Renal cortex interstitium (tissue), 15 donors: ENCODE data around the gene C10orf62. TPM values are rescaled to one million over a fixed set of nuclear protein-coding genes. Genes with fewer than 3 reads are reported as not detected.
"Not testable (repeated sequence)": the region's sequence is repeated elsewhere in the genome, so short reads cannot be mapped to it uniquely, and the experiment has no call there.

Experiments used
- DNase-seq, 11 donors: peaks; one replicate each; pipeline ENCODE4 v3.0.0-alpha.2; 2013; ENCODE audit warnings: low read depth in 9 of 11, low spot score in 4 of 11; ENCODE audit errors: extremely low read depth in 1 of 11
- long read RNA-seq, 16 experiments: transcript quantifications; one replicate each; lab custom pipeline, GENCODE V29; 2026
- polyA plus RNA-seq, 3 donors: library from polyadenylated mRNA; unstranded; fragments of 120-200 nt; gene quantifications; one replicate each; pipeline ENCODE4 v1.2.1, GENCODE V29; 2013; ENCODE audit not compliant: insufficient read length in 3 of 3

The C10orf62 gene, protein sequence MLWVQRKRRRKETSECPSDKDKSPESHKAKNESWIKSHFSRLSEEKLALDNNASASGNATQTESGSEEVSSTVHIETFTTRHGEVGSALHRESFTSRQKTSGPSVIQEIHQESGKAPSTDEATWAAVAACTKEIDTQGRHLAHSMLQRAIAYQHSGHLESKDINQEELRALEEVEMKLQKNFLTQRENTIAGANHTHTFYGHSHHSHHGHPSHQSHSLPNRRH
- 1 to 10 TPM in 1 of 3 donors, under 1 TPM in 2; 0.27 to 1.3 (median 0.84) TPM for polyA plus RNA-seq
- long read RNA-seq, donor 1, result 0 reads
- long read RNA-seq, donor 2, partial matches to known transcripts, result 0 of 1 reads
- long read RNA-seq, donor 2, other reads (novel, unspliced or antisense), result 0 of 1 reads
- long read RNA-seq, donor 3, result 0 reads
- long read RNA-seq, donor 4, result 0 reads
- long read RNA-seq, donor 5, result 0 reads
- long read RNA-seq, donor 6, partial matches to known transcripts, result 0 of 1 reads
- long read RNA-seq, donor 6, other reads (novel, unspliced or antisense), result 0 of 1 reads
- long read RNA-seq, donor 7, result 0 reads
- long read RNA-seq, donor 8, partial matches to known transcripts, result 0 of 1 reads
- long read RNA-seq, donor 8, other reads (novel, unspliced or antisense), result 0 of 1 reads
- long read RNA-seq, donor 9, result 0 reads
- long read RNA-seq, donor 10, partial matches to known transcripts, result 0 of 1 reads
- long read RNA-seq, donor 10, other reads (novel, unspliced or antisense), result 0 of 1 reads
- long read RNA-seq, donor 11, partial matches to known transcripts, result 0 of 1 reads
- long read RNA-seq, donor 11, other reads (novel, unspliced or antisense), result 0 of 1 reads
- long read RNA-seq, donor 12, result 0 reads
- long read RNA-seq, donor 13, result 0 reads
- long read RNA-seq, donor 14, result 0 reads
- long read RNA-seq, donor 15, result 0 reads
- long read RNA-seq, donor 16, partial matches to known transcripts, result 0 of 3 reads
- long read RNA-seq, donor 16, other reads (novel, unspliced or antisense), result 0 of 3 reads

DNA sequence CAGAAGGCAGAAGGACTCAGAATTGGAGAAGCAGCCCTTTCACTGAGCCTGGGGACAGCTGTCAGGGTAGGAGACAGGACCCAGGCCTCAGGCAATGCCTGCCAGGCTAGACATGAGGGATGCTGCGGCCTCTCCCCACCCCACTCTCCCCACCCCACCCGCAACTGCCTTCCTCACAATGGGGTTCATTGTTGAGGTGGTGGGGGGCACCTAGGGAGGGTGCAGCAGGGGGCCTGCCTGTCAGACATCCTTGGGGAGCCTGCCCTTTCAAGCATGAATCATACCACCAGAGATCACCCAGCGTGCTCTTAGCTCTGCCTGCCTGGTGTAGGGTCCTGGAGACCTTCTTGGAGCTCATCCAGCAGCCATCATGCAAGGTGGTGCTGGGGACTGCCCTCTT lies at the start of gene C10orf62:
C10orf62 (plus strand) TSS at position 243 of the 400 bp plus-strand sequence. CDS start 177 bp downstream, outside the sequence.
- no peak for DNase-seq

- no peak for DNase-seq
Measured at GRCh38 chr10:97540669-97541500, 48.6 kb upstream of the C10orf62 start.

DNA sequence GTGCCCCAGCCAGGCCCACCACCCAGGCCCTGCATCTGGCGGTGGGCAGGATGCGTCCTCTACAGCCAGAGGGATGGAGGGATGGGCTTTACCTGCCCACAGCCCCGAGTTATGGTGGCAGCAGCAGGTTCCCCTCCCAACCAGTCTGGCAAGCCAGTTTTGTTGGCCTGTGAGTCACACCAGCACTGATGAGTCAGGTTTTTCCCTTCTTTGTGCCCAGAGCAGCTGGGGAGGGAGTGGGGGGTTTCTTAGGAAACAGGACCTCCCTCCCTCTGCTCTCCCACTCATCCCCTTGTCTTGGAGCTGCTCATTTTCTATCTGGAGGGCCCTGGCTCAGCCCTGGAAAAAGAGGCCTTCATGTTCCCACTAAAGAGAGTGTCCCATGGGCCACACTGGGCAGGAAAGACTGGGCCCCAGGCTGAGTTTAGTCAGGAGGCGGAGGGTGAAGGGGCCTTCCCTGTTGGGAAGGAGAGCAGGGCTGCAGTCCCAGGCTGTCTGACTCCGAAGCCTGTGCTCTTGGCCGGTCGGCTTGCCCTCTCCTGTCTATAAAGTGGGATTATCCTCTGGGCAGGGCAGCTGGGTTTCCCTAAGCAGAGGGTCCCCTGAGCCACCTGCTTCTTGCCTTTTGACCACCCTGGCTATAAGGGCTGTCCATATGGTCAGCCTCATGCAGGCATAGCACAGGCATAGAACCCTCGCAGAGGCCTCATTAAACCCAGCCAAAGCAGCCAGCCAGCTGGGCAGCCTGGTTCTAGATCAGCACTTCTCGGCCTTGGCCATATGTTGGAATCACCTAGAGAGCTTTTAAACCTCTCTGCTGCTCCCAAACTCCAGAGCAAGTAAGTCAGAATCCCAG lies 47.1 kb upstream of the C10orf62 start:
- no peak for DNase-seq

GRCh38 chr10:97543025-97543546 lies 46.4 kb upstream of the C10orf62 start:
- DNase-seq, result no peak

DNA sequence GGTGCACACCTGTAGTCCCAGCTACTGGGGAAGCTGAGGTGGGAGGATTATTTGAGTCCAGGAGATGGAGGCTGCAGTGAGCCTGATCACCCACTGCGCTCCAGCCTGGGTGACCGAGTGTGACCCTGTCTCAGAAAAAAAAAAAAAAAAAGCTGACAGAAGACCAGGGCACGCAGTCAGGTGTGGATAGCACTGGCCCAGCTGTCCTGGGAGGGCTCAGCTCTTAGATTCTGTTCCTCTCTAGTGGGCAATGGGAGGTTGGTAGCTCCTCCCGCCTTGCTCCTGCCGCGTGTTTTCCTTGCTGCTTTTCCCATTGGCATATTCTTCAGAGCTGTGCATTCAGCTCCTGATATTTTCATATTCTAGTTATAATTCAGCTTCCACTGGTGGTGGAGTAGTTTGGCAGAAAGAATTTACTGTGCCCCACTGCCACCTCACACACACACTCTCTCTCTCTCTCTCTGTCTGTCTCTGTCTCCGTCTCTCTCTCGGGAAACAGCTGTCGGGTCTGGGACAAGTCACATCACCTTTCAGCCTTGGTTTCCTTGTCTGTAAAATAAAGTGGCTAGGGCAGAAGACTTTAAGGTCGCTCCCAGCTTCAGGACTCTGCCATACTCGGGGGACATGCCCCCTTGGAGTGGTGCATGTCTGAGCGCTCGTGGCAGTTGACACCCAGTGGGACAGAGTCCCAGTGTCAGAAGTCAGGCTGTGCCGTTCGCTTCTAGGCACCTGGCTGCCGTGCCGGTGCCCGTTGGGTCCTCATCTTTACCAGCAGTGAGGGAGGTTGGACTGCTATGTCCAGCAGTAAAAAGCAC lies 42.9 kb upstream of the C10orf62 start:
- no peak for DNase-seq

DNA sequence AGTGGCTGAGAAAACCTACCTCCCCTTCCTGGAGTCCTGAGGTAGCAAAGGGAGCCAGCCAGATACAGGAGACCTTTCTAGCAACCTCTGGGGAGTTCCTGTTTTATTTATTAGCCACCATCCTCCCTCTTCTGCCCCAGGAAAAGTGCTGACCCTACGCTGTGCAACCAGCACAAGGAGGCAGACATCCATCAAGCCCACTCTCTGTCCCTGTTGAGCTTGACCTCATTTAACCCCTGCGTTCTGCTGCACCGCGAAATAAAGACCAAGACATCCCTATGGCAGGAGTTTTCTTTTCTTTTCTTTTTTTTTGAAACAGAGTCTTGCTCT lies 42.3 kb upstream of the C10orf62 start:
- DNase-seq, result no peak

DNA sequence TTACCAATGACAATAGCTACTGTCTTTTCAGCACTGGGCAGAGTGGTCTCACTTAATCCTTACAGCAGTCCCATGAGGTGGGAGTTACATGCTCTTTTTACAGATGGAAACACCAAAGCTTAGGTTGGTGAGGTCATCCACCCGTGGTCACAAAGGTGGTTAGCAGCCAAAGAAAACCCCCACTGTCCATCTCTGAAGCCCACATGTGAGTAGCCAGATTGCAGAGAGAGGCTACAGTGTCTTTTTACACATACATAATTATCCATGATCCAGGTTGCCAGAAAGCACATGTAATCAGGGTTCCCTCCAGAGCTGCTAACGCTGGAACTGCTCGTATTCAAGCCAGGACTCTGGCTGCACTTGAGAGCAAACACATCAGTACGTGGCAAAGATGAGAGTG lies 41.6 kb upstream of the C10orf62 start:
- DNase-seq, result no peak

GRCh38 chr10:97548828-97549455 lies 40.6 kb upstream of the C10orf62 start:
- DNase-seq, result no peak

DNA sequence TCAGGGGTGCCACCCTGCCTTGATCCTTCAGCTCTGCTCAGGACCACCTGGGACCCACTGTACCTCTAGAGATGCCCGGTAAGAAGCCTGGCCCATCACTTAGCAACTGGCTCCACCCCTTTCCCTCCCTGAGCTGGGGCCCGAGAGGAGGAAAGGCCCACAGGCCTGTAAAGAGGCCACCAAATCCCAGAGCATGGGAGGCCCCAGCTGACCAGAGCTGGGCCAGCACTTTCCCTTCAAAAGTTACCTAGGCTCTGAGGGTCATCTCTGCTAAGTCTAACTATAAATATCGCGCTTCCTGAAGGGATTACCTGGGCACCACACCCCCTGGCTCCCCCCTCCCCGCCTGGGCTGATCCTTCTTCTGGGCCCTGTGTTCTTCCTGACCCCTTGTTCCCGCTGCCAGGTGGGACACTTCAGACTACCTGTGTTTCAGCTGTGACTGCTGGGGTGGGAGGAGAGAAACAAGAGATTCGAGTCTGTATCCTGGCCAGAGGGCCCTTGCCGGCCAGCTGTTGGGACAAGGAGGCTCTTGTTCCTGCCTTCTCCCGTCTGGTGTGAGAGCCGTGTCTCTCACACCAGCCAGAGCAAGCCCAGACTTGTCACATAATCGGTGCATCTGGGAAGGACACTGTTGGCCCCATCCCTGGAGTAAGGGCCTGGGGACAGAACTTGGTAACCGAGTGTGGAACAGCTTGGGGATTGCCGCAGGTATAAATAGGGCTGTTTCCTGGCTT lies 39.8 kb upstream of the C10orf62 start:
- no peak for DNase-seq

GRCh38 chr10:97550336-97551149 lies 39.0 kb upstream of the C10orf62 start:
- no peak for DNase-seq

GRCh38 chr10:97551271-97551670 lies 38.2 kb upstream of the C10orf62 start:
- DNase-seq, result no peak

GRCh38 chr10:97553575-97554031 lies 35.9 kb upstream of the C10orf62 start:
- peak in 1 of 11 donors; percentile 50 for DNase-seq

DNA sequence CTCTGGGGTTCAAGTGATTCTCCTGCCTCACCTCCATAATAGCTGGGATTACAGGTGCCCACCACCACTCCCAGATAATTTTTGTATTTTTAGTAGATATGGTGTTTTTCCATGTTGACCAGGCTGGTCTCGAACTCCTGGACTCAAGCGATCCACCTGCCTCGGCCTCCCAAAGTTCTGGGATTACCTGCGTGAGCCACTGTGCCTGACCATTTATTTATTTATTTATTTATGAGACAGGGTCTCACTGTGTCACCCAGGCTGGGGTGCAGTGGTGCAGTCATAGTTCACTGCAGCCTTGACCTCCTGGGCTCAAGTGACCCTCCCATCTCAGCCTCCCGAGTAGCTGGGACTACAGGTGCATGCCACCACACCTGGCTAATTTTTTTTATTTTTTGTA lies 35.2 kb upstream of the C10orf62 start:
- DNase-seq, result not testable (repeated sequence)

DNA sequence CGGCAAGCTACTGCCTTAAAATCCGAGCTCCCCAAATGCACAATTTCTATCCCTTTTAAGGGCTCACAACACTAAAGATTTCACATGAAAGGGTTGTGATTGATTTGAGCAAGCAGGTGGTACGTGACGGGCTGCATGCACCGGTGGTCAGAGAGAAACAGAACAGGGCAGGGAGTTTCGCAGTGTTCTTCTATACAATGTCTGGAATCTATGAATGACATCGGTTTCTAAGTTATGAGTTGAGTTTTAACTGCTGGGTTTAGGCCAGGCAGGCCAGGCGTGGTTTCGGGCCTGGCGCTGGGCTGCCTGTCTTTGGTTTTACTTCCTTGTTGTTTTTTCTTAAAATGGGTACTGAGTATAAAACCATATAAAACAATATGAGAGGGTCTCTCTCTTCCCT lies 34.0 kb upstream of the C10orf62 start:
- DNase-seq, result not testable (repeated sequence)

DNA sequence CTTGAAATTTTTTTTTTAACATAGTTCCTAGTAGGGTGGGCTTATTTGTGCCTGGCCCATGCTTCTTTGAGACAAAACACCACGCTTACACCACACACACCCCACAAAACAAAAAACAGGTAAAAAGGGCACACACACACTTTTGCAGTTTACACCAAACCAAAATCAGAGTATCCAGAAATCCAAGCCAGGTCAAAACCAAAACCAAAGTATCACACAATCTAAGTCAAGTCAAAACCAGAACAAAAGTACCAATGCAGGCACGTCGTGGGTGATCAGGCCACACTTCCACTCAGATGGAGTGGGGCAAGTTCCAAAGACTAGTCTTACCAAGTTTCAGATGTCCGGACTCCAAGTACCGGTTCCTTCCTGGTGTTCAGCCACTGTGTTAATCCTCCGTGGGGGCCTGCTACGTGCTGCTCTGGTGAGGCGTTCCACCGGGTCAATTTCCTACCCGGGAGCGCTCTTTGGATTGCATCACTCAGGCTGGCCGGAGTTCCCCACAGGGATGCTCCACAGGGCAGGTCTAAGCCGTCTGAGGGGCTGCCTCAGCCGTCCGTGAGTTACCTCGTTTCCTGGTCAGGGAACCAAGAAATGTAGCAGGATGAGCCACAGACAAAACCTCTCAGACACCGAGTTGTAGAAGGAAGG lies 28.7 kb upstream of the C10orf62 start:
- not testable (repeated sequence) for DNase-seq
